Colonic mucosa (tissue), 4 donors: ENCODE results near the gene APOB. TPM values are rescaled to one million over a fixed set of nuclear protein-coding genes. Genes with fewer than 3 reads are reported as not detected.

ENCODE experiments used
- DNase-seq: peaks from one replicate; pipeline ENCODE4 v3.0.0-alpha.2; 2020
- H3K27ac ChIP-seq: fragments of 200-600 bp; one replicate; pipeline ENCODE4 v1.8.0; 2021
- H3K27me3 ChIP-seq: fragments of 200-600 bp; one replicate; pipeline ENCODE4 v1.8.0; 2021
- H3K36me3 ChIP-seq: fragments of 200-600 bp; one replicate; pipeline ENCODE4 v1.8.0; 2021
- H3K4me1 ChIP-seq: fragments of 200-600 bp; one replicate; pipeline ENCODE4 v1.8.0; 2021; ENCODE audit warnings: mild to moderate bottlenecking
- H3K4me3 ChIP-seq: fragments of 200-600 bp; one replicate; pipeline ENCODE4 v1.8.0; 2021
- H3K9ac ChIP-seq, 2 donors: one replicate each; pipeline ENCODE4 v1.7.0; 2013; ENCODE audit warnings: control low read depth in 2 of 2, low read depth in 2 of 2, low read length in 2 of 2
- H3K9me3 ChIP-seq: fragments of 200-600 bp; one replicate; pipeline ENCODE4 v1.8.0; 2021
- intact Hi-C: fragments of 100-400 bp; cut with DNase I; formaldehyde crosslinking; loops from one replicate; pipeline ENCODE4 v1.14.1; 2022
- total RNA-seq, 2 donors: library from RNA; stranded (reverse); fragmentation: NEBNext Ultra II Directional in 1 of 2; extraction: Animal tissue kit (Norgen Biotek cat#: 25700) in 1 of 2; gene quantifications; one replicate each; pipeline ENCODE4 v1.2.1, GENCODE V29; 2021
- TF ChIP-seq, protein P1 (sequence below): fragments of 200-600 bp; IDR thresholded peaks from one replicate; pipeline ENCODE4 v1.8.0; 2022; ENCODE audit warnings: antibody characterized with exemption, mild to moderate bottlenecking
- donor health status: healthy.
- donor health status: DM: no; HTN: no; CAD: no.
- donor health status: DM: no; HTN: no; CAD: no.

Gene APOB
- total RNA-seq, 2 donors from 2014 or later = 1.0 to 3.3 TPM

DNA sequence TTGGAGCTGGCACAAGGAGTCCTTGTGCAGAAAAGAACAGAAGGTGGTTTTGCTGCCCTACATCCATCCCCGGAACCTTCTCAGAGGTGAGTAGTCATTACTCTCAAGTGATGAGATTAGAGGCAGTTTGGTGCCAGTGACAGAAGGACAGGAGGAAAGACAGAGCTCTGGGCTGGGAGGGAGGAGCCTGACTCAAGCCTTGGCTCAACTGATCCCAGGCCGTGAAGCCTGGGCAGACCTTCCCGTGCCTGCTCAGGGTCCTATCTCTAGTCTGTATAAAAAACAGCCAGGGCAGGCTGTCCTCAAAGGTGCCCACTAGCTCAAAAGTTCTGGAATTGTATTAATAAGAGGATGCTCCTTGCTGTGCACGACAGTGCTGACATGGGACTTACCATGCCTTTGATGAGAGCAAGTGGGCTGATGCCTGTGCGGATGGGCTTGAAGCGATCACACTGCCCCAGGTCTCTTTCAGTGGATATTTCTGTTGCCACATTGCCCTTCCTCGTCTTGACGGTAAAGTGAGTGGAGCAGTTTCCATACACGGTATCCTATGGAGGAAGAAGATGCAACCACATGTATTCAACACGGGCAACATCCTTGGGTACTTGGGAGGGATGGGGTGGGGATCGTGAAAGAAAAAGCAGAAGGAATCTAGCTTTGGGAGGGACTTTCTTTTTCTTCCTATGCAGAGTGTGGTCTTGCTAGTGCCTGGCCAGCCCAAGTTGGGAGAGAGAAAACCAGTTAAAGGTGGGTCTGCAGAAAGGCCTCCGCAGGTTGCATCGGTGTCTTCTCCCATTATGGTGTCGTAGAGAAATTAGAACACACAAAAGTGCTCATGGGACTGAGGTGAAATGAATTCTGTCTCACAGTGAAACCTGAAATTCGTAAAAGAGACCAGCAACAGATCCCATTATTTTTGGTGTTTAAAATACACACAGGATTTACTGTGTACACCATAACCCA, 6.9 kb downstream of the APOB start:
- H3K4me1 ChIP-seq = no peaks in the 10 kb centered on the region
- no peaks in the 10 kb centered on the region for H3K9me3 ChIP-seq
- H3K9ac ChIP-seq = no peak overlapping the region
- TF ChIP-seq, protein P1, sequence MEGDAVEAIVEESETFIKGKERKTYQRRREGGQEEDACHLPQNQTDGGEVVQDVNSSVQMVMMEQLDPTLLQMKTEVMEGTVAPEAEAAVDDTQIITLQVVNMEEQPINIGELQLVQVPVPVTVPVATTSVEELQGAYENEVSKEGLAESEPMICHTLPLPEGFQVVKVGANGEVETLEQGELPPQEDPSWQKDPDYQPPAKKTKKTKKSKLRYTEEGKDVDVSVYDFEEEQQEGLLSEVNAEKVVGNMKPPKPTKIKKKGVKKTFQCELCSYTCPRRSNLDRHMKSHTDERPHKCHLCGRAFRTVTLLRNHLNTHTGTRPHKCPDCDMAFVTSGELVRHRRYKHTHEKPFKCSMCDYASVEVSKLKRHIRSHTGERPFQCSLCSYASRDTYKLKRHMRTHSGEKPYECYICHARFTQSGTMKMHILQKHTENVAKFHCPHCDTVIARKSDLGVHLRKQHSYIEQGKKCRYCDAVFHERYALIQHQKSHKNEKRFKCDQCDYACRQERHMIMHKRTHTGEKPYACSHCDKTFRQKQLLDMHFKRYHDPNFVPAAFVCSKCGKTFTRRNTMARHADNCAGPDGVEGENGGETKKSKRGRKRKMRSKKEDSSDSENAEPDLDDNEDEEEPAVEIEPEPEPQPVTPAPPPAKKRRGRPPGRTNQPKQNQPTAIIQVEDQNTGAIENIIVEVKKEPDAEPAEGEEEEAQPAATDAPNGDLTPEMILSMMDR = no peak
- no peak overlapping the region for H3K27ac ChIP-seq
- H3K4me3 ChIP-seq = no peak overlapping the region
- H3K36me3 ChIP-seq = no peaks in the 10 kb centered on the region
- H3K27me3 ChIP-seq = no peaks in the 10 kb centered on the region
- no peak for DNase-seq
- intact Hi-C loops = no loop called here

DNA sequence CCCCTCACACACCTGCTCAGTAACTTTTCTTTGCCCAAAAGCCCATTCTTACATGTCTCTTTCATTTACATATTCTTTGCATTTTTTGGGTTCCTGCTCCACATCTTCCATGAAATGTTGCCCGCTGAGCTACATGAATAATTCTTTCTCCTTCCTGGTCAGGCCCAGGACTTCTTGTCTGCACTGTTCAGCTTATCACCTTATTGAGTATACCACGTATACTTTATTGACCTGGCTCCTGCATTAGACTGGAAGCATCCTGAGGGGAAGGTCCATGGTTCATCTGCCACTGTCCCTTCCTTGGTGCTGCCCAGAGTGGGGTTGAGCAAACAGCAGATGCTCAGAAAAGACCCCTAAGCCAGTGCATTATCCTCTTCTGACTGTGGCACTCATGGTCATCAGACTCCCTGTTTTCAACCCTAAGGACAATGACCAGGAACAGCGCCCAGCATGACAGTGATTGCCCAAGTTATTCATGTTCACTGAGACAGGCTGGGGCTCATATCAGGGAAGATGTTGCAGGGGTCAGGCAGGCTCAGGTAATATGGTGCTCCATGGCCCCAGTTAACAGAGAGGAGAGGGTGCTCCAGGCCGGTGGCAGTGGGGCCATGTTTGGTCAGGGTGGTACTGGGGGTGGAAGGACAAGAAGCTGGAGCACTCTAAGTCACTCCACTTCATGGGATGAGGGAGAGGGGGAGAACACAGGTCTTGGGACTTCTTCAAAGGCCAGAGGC, 7.7 kb downstream of the APOB start:
- H3K36me3 ChIP-seq = no peaks in the 10 kb centered on the region
- DNase-seq = no peak
- TF ChIP-seq, protein P1 = no peak
- no peaks in the 10 kb centered on the region for H3K9me3 ChIP-seq
- no peaks in the 10 kb centered on the region for H3K27me3 ChIP-seq
- no peak overlapping the region for H3K9ac ChIP-seq
- no peaks in the 10 kb centered on the region for H3K4me1 ChIP-seq
- intact Hi-C loops = no loop called here
- H3K27ac ChIP-seq = no peak overlapping the region
- no peak overlapping the region for H3K4me3 ChIP-seq

DNA sequence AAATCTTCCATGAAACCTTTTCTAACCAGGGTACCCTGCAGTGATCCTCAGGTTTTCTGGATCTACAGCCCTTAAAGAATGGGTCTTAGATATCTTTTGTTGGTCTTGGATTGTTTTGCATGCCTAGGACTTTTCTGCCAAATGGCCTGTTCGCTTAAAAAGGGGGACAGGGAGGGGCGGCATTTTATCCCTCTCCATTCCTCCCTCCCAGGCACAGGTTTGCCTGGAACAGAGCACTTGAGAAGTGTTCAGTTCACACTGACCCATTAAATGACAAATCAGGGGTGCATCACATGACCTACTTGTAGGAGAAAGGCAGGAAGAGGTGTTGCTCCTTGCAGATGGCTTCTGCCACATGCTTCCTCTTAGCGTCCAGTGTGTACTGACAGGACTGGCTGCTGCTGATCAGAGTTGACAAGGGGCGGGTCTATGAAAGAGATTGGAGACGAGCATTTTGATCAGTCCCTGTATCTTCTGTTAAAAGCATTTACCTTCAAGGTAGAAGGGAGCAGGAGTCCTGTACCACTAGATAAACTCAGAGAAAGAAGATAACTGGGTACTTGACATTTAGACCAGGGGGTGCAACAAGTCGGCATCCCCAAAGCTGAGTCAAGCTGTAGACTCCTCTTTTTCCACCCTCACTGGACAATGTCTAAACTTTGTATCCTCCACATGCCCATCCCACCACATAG, 8.4 kb downstream of the APOB start:
- H3K27me3 ChIP-seq = no peaks in the 10 kb centered on the region
- H3K4me3 ChIP-seq = no peak overlapping the region
- H3K9ac ChIP-seq = no peak overlapping the region
- intact Hi-C loops = no loop called here
- no peaks in the 10 kb centered on the region for H3K36me3 ChIP-seq
- H3K27ac ChIP-seq = no peak overlapping the region
- no peak for DNase-seq
- no peaks in the 10 kb centered on the region for H3K9me3 ChIP-seq
- TF ChIP-seq, protein P1 = no peak
- H3K4me1 ChIP-seq = no peaks in the 10 kb centered on the region

DNA sequence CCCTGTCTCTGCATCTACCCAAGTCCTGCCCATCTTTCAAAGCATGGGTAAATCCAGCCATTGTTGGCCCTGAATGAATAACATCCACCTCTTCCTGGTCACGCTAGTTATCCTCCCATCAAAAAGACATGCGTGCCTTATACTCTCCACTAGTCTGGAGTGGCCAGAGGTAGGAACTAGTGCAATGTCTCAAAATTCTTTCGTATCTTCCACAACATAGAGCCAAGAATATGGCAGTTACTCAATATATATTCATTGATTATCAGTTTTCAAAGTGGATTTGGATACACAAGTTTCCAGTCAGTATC, 8.9 kb downstream of the APOB start:
- no peak for DNase-seq
- intact Hi-C loops = no loop called here
- Histone ChIP-seq H3K9me3 (no peaks in the 10 kb centered on the region), H3K4me3 (no peak overlapping the region), H3K27me3 (no peaks in the 10 kb centered on the region), H3K36me3 (no peaks in the 10 kb centered on the region), H3K27ac (no peak overlapping the region), H3K4me1 (no peaks in the 10 kb centered on the region), H3K9ac (no peak overlapping the region)
- TF ChIP-seq, protein P1 = no peak

DNA sequence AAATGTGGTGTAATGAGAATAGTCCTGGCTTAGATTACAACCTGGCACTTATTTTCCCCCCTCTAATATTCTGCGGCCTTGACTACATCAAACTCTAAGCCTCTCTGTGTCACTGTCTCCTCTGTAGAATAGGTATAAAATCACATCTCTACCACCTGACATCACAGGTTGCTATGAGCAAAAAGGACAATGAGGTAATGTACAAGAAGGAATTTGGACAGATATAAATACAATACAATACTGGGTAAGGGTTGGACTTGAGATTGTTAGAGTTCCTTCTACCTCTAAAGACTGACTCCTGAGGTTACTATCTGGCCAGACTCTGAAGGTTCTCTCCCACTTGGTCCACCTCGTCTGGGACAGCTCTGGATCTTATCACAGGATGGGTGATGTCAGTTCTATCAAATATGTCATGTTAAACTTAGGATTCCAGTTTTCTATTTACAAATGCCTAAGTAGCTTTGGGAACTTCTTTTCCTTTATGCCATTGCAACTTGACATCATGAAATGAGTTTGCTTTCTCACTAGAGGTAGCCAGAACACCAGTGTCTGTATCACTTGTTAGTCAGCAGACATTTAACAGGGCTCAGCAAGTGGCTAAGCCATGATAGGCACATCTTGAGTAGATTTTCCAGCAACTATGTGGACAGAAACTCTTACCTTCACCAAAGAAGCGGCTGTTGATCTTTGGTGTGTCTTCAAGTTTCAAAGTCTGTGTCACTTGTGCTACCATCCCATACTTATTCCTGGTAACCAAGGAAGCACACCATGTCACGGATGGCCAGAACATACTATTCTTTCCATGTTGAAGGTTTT, 9.5 kb downstream of the APOB start:
- intact Hi-C loops = no loop called here
- no peak overlapping the region for H3K4me3 ChIP-seq
- no peak for DNase-seq
- H3K27me3 ChIP-seq = no peaks in the 10 kb centered on the region
- TF ChIP-seq, protein P1 = no peak
- no peak overlapping the region for H3K27ac ChIP-seq
- H3K36me3 ChIP-seq = no peaks in the 10 kb centered on the region
- H3K9me3 ChIP-seq = no peaks in the 10 kb centered on the region
- no peaks in the 10 kb centered on the region for H3K4me1 ChIP-seq
- no peak overlapping the region for H3K9ac ChIP-seq
